Measurements from ENCODE around the gene NDST1. TPM values are rescaled to one million over a fixed set of nuclear protein-coding genes. Genes with fewer than 3 reads are reported as not detected.

NDST1 gene
- polyA plus RNA-seq, 4 donors: 7.4 to 44.5 (median 21.0) TPM

DNA sequence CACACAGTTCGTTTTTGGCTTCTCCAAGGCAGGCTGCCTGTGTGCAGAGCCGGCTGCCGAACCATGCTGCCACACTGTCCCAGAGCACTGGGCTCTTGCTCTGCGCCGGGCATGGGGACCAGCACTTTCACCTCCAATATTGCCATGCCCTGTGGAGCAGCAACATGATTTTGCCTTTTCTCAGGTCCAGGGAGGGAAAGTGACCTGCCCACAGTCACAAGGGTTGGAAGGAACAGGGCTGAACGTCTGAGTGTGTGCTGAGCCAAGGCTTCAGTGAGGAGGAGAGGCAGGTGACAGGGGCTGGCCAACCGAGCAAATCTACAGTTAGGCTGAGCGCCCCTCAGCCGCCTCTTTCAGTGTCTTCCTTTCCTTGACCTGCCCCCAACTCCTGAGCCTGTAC is 98.5 kb downstream of the NDST1 start:
- Histone ChIP-seq H3K4me1 (ENCODE audit: control insufficient read depth in 3 of 3, insufficient read depth in 2 of 3, low read depth in 1 of 3, low read length in 2 of 3) (peaks cover 0 to 21% (median 8%) of the 10 kb centered on the region in 3 donors), H3K36me3 (ENCODE audit: control insufficient read depth in 3 of 3, insufficient read depth in 2 of 3, low read depth in 1 of 3, low read length in 3 of 3) (peaks cover 0 to 61% (median 0%) of the 10 kb centered on the region in 3 donors), H3K4me3 (ENCODE audit: low read depth in 1 of 3, low read length in 3 of 3) (no peak overlapping the region), H3K27ac (ENCODE audit: low read depth in 1 of 3, low read length in 2 of 3) (no peak overlapping the region), H3K9me3 (ENCODE audit: control insufficient read depth in 2 of 2, insufficient read depth in 1 of 2, low read depth in 1 of 2, low read length in 1 of 2) (no peaks in the 10 kb centered on the region), H3K27me3 (ENCODE audit: control insufficient read depth in 3 of 3, insufficient read depth in 3 of 3, low read length in 3 of 3) (no peaks in the 10 kb centered on the region)
- FAIRE-seq (no peak), DNase-seq (no peak)
- 77 to 80% (median 80%) methylated on average over 9 of the region's 9 CpGs for WGBS, 3 donors

DNA sequence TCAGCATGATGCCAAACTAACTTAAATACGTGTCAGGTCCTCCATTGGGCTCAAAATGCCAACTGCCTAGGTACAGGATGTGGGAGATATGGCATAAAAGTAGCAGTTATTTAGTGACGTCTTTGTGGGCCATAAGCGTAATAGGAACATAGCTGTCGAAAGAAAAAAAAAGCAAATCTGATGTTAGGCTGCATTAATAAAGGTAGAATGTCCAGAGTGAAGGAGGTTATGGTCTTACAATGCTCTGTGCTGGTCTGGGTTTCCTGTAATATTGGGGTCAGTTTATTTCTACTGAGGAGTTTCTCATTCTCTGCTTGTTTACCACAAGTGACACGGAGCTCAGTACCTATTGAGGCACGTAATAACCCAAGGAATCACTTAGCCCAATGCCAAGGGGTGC is 99.2 kb downstream of the NDST1 start:
- H3K9me3 ChIP-seq (ENCODE audit: control insufficient read depth in 2 of 2, insufficient read depth in 1 of 2, low read depth in 1 of 2, low read length in 1 of 2): no peaks in the 10 kb centered on the region
- no peak overlapping the region for H3K4me3 ChIP-seq (ENCODE audit: low read depth in 1 of 3, low read length in 3 of 3)
- 87 to 90% (median 88%) methylated on average over 6 of the region's 6 CpGs for WGBS, 3 donors
- no peaks in the 10 kb centered on the region for H3K27me3 ChIP-seq (ENCODE audit: control insufficient read depth in 3 of 3, insufficient read depth in 3 of 3, low read length in 3 of 3)
- H3K27ac ChIP-seq (ENCODE audit: low read depth in 1 of 3, low read length in 2 of 3): no peak overlapping the region
- FAIRE-seq (no peak), DNase-seq (no peak)
- peaks cover 0 to 61% (median 0%) of the 10 kb centered on the region in 3 donors for H3K36me3 ChIP-seq (ENCODE audit: control insufficient read depth in 3 of 3, insufficient read depth in 2 of 3, low read depth in 1 of 3, low read length in 3 of 3)
- H3K4me1 ChIP-seq (ENCODE audit: control insufficient read depth in 3 of 3, insufficient read depth in 2 of 3, low read depth in 1 of 3, low read length in 2 of 3): peaks cover 0 to 27% (median 14%) of the 10 kb centered on the region in 3 donors

Other genes with a start within 250 kb of the NDST1 start
- gene CAMK2A, start 218.4 kb upstream of the NDST1 start, polyA plus RNA-seq: under 1 TPM in 2 of 4 donors, not detected in 2; 0.46 to 0.52 TPM
- 1 to 10 TPM in 1 of 4 donors, under 1 TPM in 1, not detected in 2; 0.40 to 1.4 TPM for gene ARSI, start 205.2 kb upstream of the NDST1 start, polyA plus RNA-seq
- 10 to 100 TPM; 18.3 to 29.7 (median 20.6) TPM for gene TCOF1, start 150.4 kb upstream of the NDST1 start, polyA plus RNA-seq
- 100 to 1,000 TPM; 288 to 939 (median 754) TPM for gene CD74, start 95.2 kb upstream of the NDST1 start, polyA plus RNA-seq
- gene RPS14, start 58.4 kb upstream of the NDST1 start, polyA plus RNA-seq: 1,000 to 10,000 TPM; 2,525 to 5,825 (median 4,194) TPM
- 10 to 100 TPM; 23.2 to 44.0 (median 30.3) TPM for gene SYNPO, start 132.5 kb downstream of the NDST1 start, polyA plus RNA-seq
- 1 to 10 TPM in 1 of 4 donors, under 1 TPM in 3; 0.27 to 1.5 (median 0.38) TPM for gene MYOZ3, start 153.1 kb downstream of the NDST1 start, polyA plus RNA-seq
- gene RBM22, start 192.9 kb downstream of the NDST1 start, polyA plus RNA-seq: 10 to 100 TPM; 28.1 to 55.5 (median 32.1) TPM